Endothelial cell of umbilical vein (primary cell): ENCODE measurements around the gene BRWD1. TPM values are rescaled to one million over a fixed set of nuclear protein-coding genes. Genes with fewer than 3 reads are reported as not detected.

Experiments
- BruUV-seq: library from RNA; stranded (reverse); fragments of 400-500 nt; replicated peaks from 2 replicates; lab custom pipeline; 2021; lab: Mats Ljungman, UMichigan
- CTCF ChIA-PET: fragments of 300-600, 350-600 bp; sonication (Branson Sonifier 250); formaldehyde crosslinking; loops from one replicate; lab custom pipeline; 2021; ENCODE audit warnings: antibody characterized with exemption, inconsistent platforms; lab: Charles Lee
- POLR2A ChIA-PET: fragments of 300-600, 350-600 bp; sonication (Branson Sonifier 250); formaldehyde crosslinking; loops from one replicate; lab custom pipeline; 2021; ENCODE audit warnings: antibody characterized with exemption, inconsistent platforms; lab: Charles Lee
- DNase-seq: peaks from one replicate; pipeline ENCODE4 v3.0.0-alpha.2; 2011; ENCODE audit warnings: low read depth, low spot score
- FAIRE-seq: peaks from 2 replicates; lab custom pipeline; 2011; peaks lifted over from hg19 to GRCh38; lab: Jason Lieb, UNC
- H2AFZ ChIP-seq: 2 replicates; pipeline ENCODE4 v1.6.0; 2012; ENCODE audit warnings: low read depth, low read length, control low read depth, inconsistent platforms
- H3K27ac ChIP-seq: 2 replicates; pipeline ENCODE4 v1.5.1; 2011; ENCODE audit warnings: low read depth, mild to moderate bottlenecking, control low read depth, low read length, moderate library complexity; ENCODE audit not compliant: insufficient read depth
- H3K27me3 ChIP-seq, 2 experiments: 2 replicates each; pipeline versions ENCODE4 v1.6.0 to v1.6.1; 2011; ENCODE audit warnings: low read length in 2 of 2, mixed read lengths in 1 of 2; ENCODE audit not compliant: control insufficient read depth in 2 of 2, insufficient read depth in 2 of 2
- H3K36me3 ChIP-seq, 2 experiments: 2 replicates in 1 of 2; 3 replicates in 1 of 2; pipeline ENCODE4 v1.5.1; 2011; ENCODE audit warnings: low read length in 2 of 2, mild to moderate bottlenecking in 1 of 2, moderate library complexity in 1 of 2; ENCODE audit not compliant: control insufficient read depth in 2 of 2, insufficient read depth in 2 of 2; ENCODE audit errors: extremely low read depth in 1 of 2
- H3K4me1 ChIP-seq: 3 replicates; pipeline ENCODE4 v1.5.1; 2011; ENCODE audit warnings: mild to moderate bottlenecking, low read length; ENCODE audit not compliant: control insufficient read depth, insufficient read depth; ENCODE audit errors: extremely low read depth
- H3K4me2 ChIP-seq: 2 replicates; pipeline ENCODE4 v1.6.1; 2011; ENCODE audit warnings: low read length, control low read depth, mixed read lengths; ENCODE audit not compliant: insufficient read depth
- H3K4me3 ChIP-seq, 3 experiments: fragments of 200-600 bp in 1 of 3; sonication (generic), shearing (Covaris generic) in 1 of 3; replicated peaks in 1 of 3; 2 replicates each; pipeline ENCODE4 v1.5.1; 2011 to 2016; ENCODE audit warnings: control low read depth in 3 of 3, low read length in 3 of 3, mild to moderate bottlenecking in 2 of 3, inconsistent platforms in 1 of 3, low read depth in 1 of 3, moderate library complexity in 1 of 3; ENCODE audit not compliant: insufficient read depth in 1 of 3
- H3K79me2 ChIP-seq: 2 replicates; pipeline ENCODE4 v1.6.0; 2012; ENCODE audit warnings: low read length, inconsistent platforms; ENCODE audit not compliant: control insufficient read depth, insufficient read depth
- H3K9ac ChIP-seq: replicated peaks from 2 replicates; pipeline ENCODE3; 2011; ENCODE audit warnings: low read length, control low read depth; ENCODE audit not compliant: insufficient read depth; ENCODE audit errors: extremely low read depth
- H3K9me1 ChIP-seq: replicated peaks from 3 replicates; pipeline ENCODE4 v1.6.0; 2011; ENCODE audit warnings: mild to moderate bottlenecking, low read length; ENCODE audit not compliant: control insufficient read depth, insufficient read depth; ENCODE audit errors: extremely low read depth
- H3K9me3 ChIP-seq: replicated peaks from 2 replicates; pipeline ENCODE4 v1.5.1; 2012; ENCODE audit warnings: low read length, inconsistent platforms; ENCODE audit not compliant: control insufficient read depth, insufficient read depth
- H4K20me1 ChIP-seq: replicated peaks from 2 replicates; pipeline ENCODE3; 2011; ENCODE audit warnings: mild to moderate bottlenecking, low read length; ENCODE audit not compliant: control insufficient read depth, insufficient read depth; ENCODE audit errors: extremely low read depth
- EZH2 ChIP-seq: IDR thresholded peaks from 2 replicates; pipeline ENCODE4 v1.6.1; 2012; ENCODE audit warnings: borderline replicate concordance, low read depth, mild to moderate bottlenecking, moderate library complexity, low read length, inconsistent platforms; ENCODE audit not compliant: severe bottlenecking
- FOS ChIP-seq: IDR thresholded peaks from 2 replicates; pipeline ENCODE4 v1.6.1; 2011; ENCODE audit warnings: mild to moderate bottlenecking, low read length, moderate library complexity, borderline replicate concordance; ENCODE audit not compliant: insufficient read depth
- GATA2 ChIP-seq: IDR thresholded peaks from 2 replicates; pipeline ENCODE4 v1.7.0; 2011; ENCODE audit warnings: low read depth, mild to moderate bottlenecking, moderate library complexity, mixed read lengths, low read length; ENCODE audit not compliant: insufficient read length, insufficient read depth
- JUN ChIP-seq: IDR thresholded peaks from 2 replicates; pipeline ENCODE4 v1.6.1; 2011; ENCODE audit warnings: borderline replicate concordance, low read depth; ENCODE audit not compliant: insufficient read length, insufficient read depth
- MAX ChIP-seq: IDR thresholded peaks from 2 replicates; pipeline ENCODE4 v1.6.1; 2011; ENCODE audit not compliant: insufficient read depth, insufficient read length
- MYC ChIP-seq: IDR thresholded peaks from one replicate; pipeline ENCODE4 v1.6.1; 2011; ENCODE audit warnings: mild to moderate bottlenecking, low read depth, low read length
- POLR2A ChIP-seq: IDR thresholded peaks from 2 replicates; pipeline ENCODE4 v1.6.1; 2012; ENCODE audit warnings: low read depth, mild to moderate bottlenecking, control low read depth, low read length
- POLR2AphosphoS5 ChIP-seq: IDR thresholded peaks from 2 replicates; pipeline ENCODE4 v1.6.1; 2012; ENCODE audit warnings: low read depth, mild to moderate bottlenecking, control low read depth, low read length, moderate library complexity; ENCODE audit not compliant: insufficient read depth
- dilution Hi-C: fragments of 300-500 bp; cut with MboI; formaldehyde crosslinking; loops from one replicate; pipeline ENCODE4 v1.15.0; 2019; ENCODE audit warnings: low sequenced_read_pairs; ENCODE audit not compliant: extremely low pct_ligation_motif_present
- intact Hi-C: fragments of 100-400 bp; cut with micrococcal nuclease; formaldehyde crosslinking; loops from one replicate; pipeline ENCODE4 v1.10.0; 2022
- polyA plus RNA-seq, 4 experiments: library from polyadenylated mRNA; depleted of rRNA in 3 of 4; stranded (reverse) in 3 of 4; unstranded in 1 of 4; fragments of >200 nt; gene quantifications; 2 replicates each; pipeline versions ENCODE4 v1.2.1 to v1.2.3, GENCODE V29; 2011 to 2012; ENCODE audit warnings: missing spikeins in 1 of 4
- total RNA-seq: library from RNA; stranded (reverse); gene quantifications from 2 replicates; pipeline ENCODE4 v1.2.3, GENCODE V29; 2021
- TF ChIP-seq, protein P1 (sequence below), 2 donors: IDR thresholded peaks; 1 replicate in 1 of 2; 2 replicates in 1 of 2; pipeline ENCODE4 v1.5.1; 2011; ENCODE audit warnings: low read length in 2 of 2, mild to moderate bottlenecking in 2 of 2, moderate library complexity in 2 of 2, control low read depth in 1 of 2, inconsistent platforms in 1 of 2, low read depth in 1 of 2; ENCODE audit not compliant: insufficient read depth in 1 of 2; ENCODE audit errors: extremely low read depth in 1 of 2

BRWD1 gene
- total and polyA plus RNA-seq, 2 donors (not counting 3 experiments of a cell fraction or from before 2014, with no cell fraction given), result 6.1 to 33.2 TPM

GRCh38 chr21:39344848-39345247 lies 31.4 kb upstream of the BRWD1 start:
- TF ChIP-seq POLR2A (no peak), POLR2AphosphoS5 (no peak), MAX (no peak), MYC (no peak), GATA2 (no peak), FOS (no peak), JUN (no peak), EZH2 (no peak)
- TF ChIP-seq, protein P1, sequence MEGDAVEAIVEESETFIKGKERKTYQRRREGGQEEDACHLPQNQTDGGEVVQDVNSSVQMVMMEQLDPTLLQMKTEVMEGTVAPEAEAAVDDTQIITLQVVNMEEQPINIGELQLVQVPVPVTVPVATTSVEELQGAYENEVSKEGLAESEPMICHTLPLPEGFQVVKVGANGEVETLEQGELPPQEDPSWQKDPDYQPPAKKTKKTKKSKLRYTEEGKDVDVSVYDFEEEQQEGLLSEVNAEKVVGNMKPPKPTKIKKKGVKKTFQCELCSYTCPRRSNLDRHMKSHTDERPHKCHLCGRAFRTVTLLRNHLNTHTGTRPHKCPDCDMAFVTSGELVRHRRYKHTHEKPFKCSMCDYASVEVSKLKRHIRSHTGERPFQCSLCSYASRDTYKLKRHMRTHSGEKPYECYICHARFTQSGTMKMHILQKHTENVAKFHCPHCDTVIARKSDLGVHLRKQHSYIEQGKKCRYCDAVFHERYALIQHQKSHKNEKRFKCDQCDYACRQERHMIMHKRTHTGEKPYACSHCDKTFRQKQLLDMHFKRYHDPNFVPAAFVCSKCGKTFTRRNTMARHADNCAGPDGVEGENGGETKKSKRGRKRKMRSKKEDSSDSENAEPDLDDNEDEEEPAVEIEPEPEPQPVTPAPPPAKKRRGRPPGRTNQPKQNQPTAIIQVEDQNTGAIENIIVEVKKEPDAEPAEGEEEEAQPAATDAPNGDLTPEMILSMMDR (IDR thresholded peaks at IDR 0.05; ENCODE audit: extremely low read depth in 1 of 2, insufficient read depth in 1 of 2, low read depth in 1 of 2, low read length in 2 of 2), result no peak
- H3K9me3 ChIP-seq, result no peaks in the 10 kb centered on the region
- no peaks in the 10 kb centered on the region for H3K27me3 ChIP-seq
- CTCF ChIA-PET, result no interaction called here
- DNase-seq (no peak), FAIRE-seq (no peak)
- H3K4me3 ChIP-seq, result no peak overlapping the region
- no peak overlapping the region for H3K9ac ChIP-seq
- POLR2A ChIA-PET, result no interaction called here
- H3K79me2 ChIP-seq, result peaks cover 37% of the 10 kb centered on the region
- H4K20me1 ChIP-seq, result peaks cover 7% of the 10 kb centered on the region
- BruUV-seq, result no TSS peak
- no peak overlapping the region for H3K4me2 ChIP-seq
- no peaks in the 10 kb centered on the region for H3K9me1 ChIP-seq
- peaks cover 31% of the 10 kb centered on the region for H3K4me1 ChIP-seq
- no peak overlapping the region for H3K27ac ChIP-seq
- peaks cover 10 to 31% of the 10 kb centered on the region in 2 experiments for H3K36me3 ChIP-seq
- dilution Hi-C loops (no loop called here), intact Hi-C loops (no loop called here)
- no peak overlapping the region for H2AFZ ChIP-seq
